CD4-positive, alpha-beta T cell treated with Interleukin-17A for 4 hours (primary cell): Measurements from ENCODE around the gene CISD3.
A peak's percentile ranks its signal among the peaks of the same experiment; 100 is the strongest.

Experiments
- DNase-seq: peaks from one replicate; pipeline ENCODE4 v3.0.0-alpha.2; 2020; ENCODE audit warnings: mixed read lengths

The CISD3 gene

GRCh38 chr17:38729368-38729885 is 714 bp upstream of the CISD3 start:
- DNase-seq, result no peak

GRCh38 chr17:38730526-38731379 is 612 bp downstream of the CISD3 start:
- no peak for DNase-seq

GRCh38 chr17:38731526-38732294 is 1.6 kb downstream of the CISD3 start:
- DNase-seq, result no peak

- DNase-seq, result no peak
These were observed 2.5 kb downstream of the CISD3 start for GRCh38 chr17:38732376-38733281.

GRCh38 chr17:38733282-38733981 is 3.3 kb downstream of the CISD3 start:
- no peak for DNase-seq

- DNase-seq, result peak; percentile 62
These were observed 4.1 kb downstream of the CISD3 start for GRCh38 chr17:38733982-38734973.

- DNase-seq, result peak; percentile 84
These were observed 5.2 kb downstream of the CISD3 start for GRCh38 chr17:38735161-38735997.

GRCh38 chr17:38738007-38738662 is 8.0 kb downstream of the CISD3 start:
- no peak for DNase-seq

- no peak for DNase-seq
These were observed 8.5 kb downstream of the CISD3 start for GRCh38 chr17:38738686-38739085.

- no peak for DNase-seq
These were observed 9.2 kb downstream of the CISD3 start for GRCh38 chr17:38739305-38739704.

- DNase-seq, result no peak
These were observed 9.9 kb downstream of the CISD3 start for GRCh38 chr17:38740044-38740443.

GRCh38 chr17:38740806-38741205 is 10.7 kb downstream of the CISD3 start:
- no peak for DNase-seq

- DNase-seq, result no peak
These were observed 11.3 kb downstream of the CISD3 start for GRCh38 chr17:38741461-38741860.

GRCh38 chr17:38741921-38742410 is 11.8 kb downstream of the CISD3 start:
- DNase-seq, result no peak

- no peak for DNase-seq
These were observed 12.5 kb downstream of the CISD3 start for GRCh38 chr17:38742411-38743308.

GRCh38 chr17:38743556-38744171 is 13.5 kb downstream of the CISD3 start:
- no peak for DNase-seq

- no peak for DNase-seq
These were observed 15.4 kb downstream of the CISD3 start for GRCh38 chr17:38745545-38745944.
